ENCODE data around the gene EXOSC3.
A peak's percentile ranks its signal among the peaks of the same experiment; 100 is the strongest.
"Not testable (repeated sequence)": the region's sequence is repeated elsewhere in the genome, so short reads cannot be mapped to it uniquely, and the experiment has no call there.

The EXOSC3 gene

GRCh38 chr9:37775216-37775919 is 9.5 kb downstream of the EXOSC3 start:
- no peak for DNase-seq (ENCODE audit: low read depth)

GRCh38 chr9:37769995-37770394 is 14.9 kb downstream of the EXOSC3 start:
- no peak for DNase-seq (ENCODE audit: low read depth)

GRCh38 chr9:37769306-37769705 is 15.6 kb downstream of the EXOSC3 start:
- no peak for DNase-seq (ENCODE audit: low read depth)

GRCh38 chr9:37765263-37765662 is 19.6 kb downstream of the EXOSC3 start:
- not testable (repeated sequence) for DNase-seq (ENCODE audit: low read depth)

- DNase-seq (ENCODE audit: low read depth), result no peak
These were observed 23.4 kb downstream of the EXOSC3 start for GRCh38 chr9:37761511-37761910.

GRCh38 chr9:37760416-37761161 is 24.3 kb downstream of the EXOSC3 start:
- DNase-seq (ENCODE audit: low read depth), result no peak

GRCh38 chr9:37758747-37759146 is 26.1 kb downstream of the EXOSC3 start:
- no peak for DNase-seq (ENCODE audit: low read depth)

- peak; percentile 42 for DNase-seq (ENCODE audit: low read depth)
These were observed 31.2 kb downstream of the EXOSC3 start, which contains the start of gene TRMT10B for GRCh38 chr9:37753489-37754190. Gene TRMT10B, plus strand, starts transcription at chr9:37753805. Its CDS starts 8,127 bp downstream, at chr9:37761932.

- DNase-seq (ENCODE audit: low read depth), result no peak
These were observed 32.0 kb downstream of the EXOSC3 start for GRCh38 chr9:37752642-37753488.

- not testable (repeated sequence) for DNase-seq (ENCODE audit: low read depth)
These were observed 32.8 kb downstream of the EXOSC3 start for GRCh38 chr9:37752112-37752511.

- not testable (repeated sequence) for DNase-seq (ENCODE audit: low read depth)
These were observed 33.2 kb downstream of the EXOSC3 start for GRCh38 chr9:37751704-37752103.

- no peak for DNase-seq (ENCODE audit: low read depth)
These were observed 33.7 kb downstream of the EXOSC3 start for GRCh38 chr9:37751186-37751585.

GRCh38 chr9:37749129-37749528 is 35.7 kb downstream of the EXOSC3 start:
- no peak for DNase-seq (ENCODE audit: low read depth)

GRCh38 chr9:37747271-37747753 is 37.6 kb downstream of the EXOSC3 start:
- peak; percentile 11 for DNase-seq (ENCODE audit: low read depth)

- no peak for DNase-seq (ENCODE audit: low read depth)
These were observed 38.2 kb downstream of the EXOSC3 start for GRCh38 chr9:37746448-37747270.

GRCh38 chr9:37745970-37746369 is 38.9 kb downstream of the EXOSC3 start:
- DNase-seq (ENCODE audit: low read depth), result no peak

- DNase-seq (ENCODE audit: low read depth), result no peak
These were observed 44.1 kb downstream of the EXOSC3 start for GRCh38 chr9:37740631-37741328.

- DNase-seq (ENCODE audit: low read depth), result no peak
These were observed 44.7 kb downstream of the EXOSC3 start for GRCh38 chr9:37740128-37740527.

GRCh38 chr9:37739222-37739621 is 45.6 kb downstream of the EXOSC3 start:
- DNase-seq (ENCODE audit: low read depth), result no peak

- DNase-seq (ENCODE audit: low read depth), result no peak
These were observed 51.9 kb downstream of the EXOSC3 start for GRCh38 chr9:37732952-37733351.
